Mesendoderm (in vitro differentiated cells): ENCODE results near the gene DAGLA.

Experiments
- DNase-seq: peaks from one replicate; pipeline ENCODE4 v3.0.0; 2013
- H2AK5ac ChIP-seq: 2 replicates; pipeline ENCODE4 v1.6.1; 2013; ENCODE audit warnings: low read length, inconsistent platforms
- H2BK120ac ChIP-seq: 2 replicates; pipeline ENCODE4 v1.6.1; 2013; ENCODE audit warnings: low read depth, mild to moderate bottlenecking, low read length, moderate library complexity, mixed read lengths
- H2BK15ac ChIP-seq: replicated peaks from 2 replicates; pipeline ENCODE4 v1.6.1; 2013; ENCODE audit warnings: low read depth, mild to moderate bottlenecking, moderate library complexity
- H2BK5ac ChIP-seq: 2 replicates; pipeline ENCODE4 v1.6.1; 2013; ENCODE audit warnings: low read length, inconsistent platforms
- H3K18ac ChIP-seq: 2 replicates; pipeline ENCODE4 v1.6.1; 2013; ENCODE audit warnings: mild to moderate bottlenecking, low read length, mixed read lengths
- H3K23ac ChIP-seq: one replicate; pipeline ENCODE4 v1.6.1; 2013; ENCODE audit warnings: low read length
- H3K27ac ChIP-seq: 2 replicates; pipeline ENCODE4 v1.5.1; 2013; ENCODE audit warnings: low read depth, mild to moderate bottlenecking, inconsistent platforms, low read length, moderate library complexity
- H3K27me3 ChIP-seq: 2 replicates; pipeline ENCODE4 v1.6.1; 2013; ENCODE audit warnings: low read length, control low read depth, mild to moderate bottlenecking, inconsistent platforms; ENCODE audit not compliant: insufficient read depth, poor library complexity
- H3K36me3 ChIP-seq: 2 replicates; pipeline ENCODE4 v1.6.1; 2013; ENCODE audit warnings: low read length, inconsistent platforms; ENCODE audit not compliant: control insufficient read depth, insufficient read depth
- H3K4ac ChIP-seq: one replicate; pipeline ENCODE4 v1.6.1; 2013; ENCODE audit warnings: low read depth, mild to moderate bottlenecking, low read length, moderate library complexity
- H3K4me1 ChIP-seq: 2 replicates; pipeline ENCODE4 v1.6.1; 2013; ENCODE audit warnings: low read depth, low read length, inconsistent platforms; ENCODE audit not compliant: control insufficient read depth
- H3K4me2 ChIP-seq: 2 replicates; pipeline ENCODE4 v1.6.1; 2013; ENCODE audit warnings: low read length
- H3K4me3 ChIP-seq: 2 replicates; pipeline ENCODE4 v1.5.1; 2013; ENCODE audit warnings: mild to moderate bottlenecking, low read length
- H3K56ac ChIP-seq: one replicate; pipeline ENCODE4 v1.6.1; 2013; ENCODE audit warnings: low read length
- H3K79me1 ChIP-seq: 2 replicates; pipeline ENCODE4 v1.6.1; 2013; ENCODE audit warnings: low read length, inconsistent platforms
- H3K79me2 ChIP-seq: 2 replicates; pipeline ENCODE4 v1.6.1; 2013; ENCODE audit warnings: mild to moderate bottlenecking, low read length; ENCODE audit not compliant: control insufficient read depth, insufficient read depth
- H3K9ac ChIP-seq: 2 replicates; pipeline ENCODE4 v1.6.1; 2013; ENCODE audit warnings: low read length, inconsistent platforms
- H4K5ac ChIP-seq: one replicate; pipeline ENCODE4 v1.6.1; 2013; ENCODE audit warnings: low read length
- H4K8ac ChIP-seq: one replicate; pipeline ENCODE4 v1.6.1; 2013; ENCODE audit warnings: low read depth, mild to moderate bottlenecking, control low read depth, low read length, moderate library complexity
- WGBS: extraction: QIAGEN DNeasy Blood & Tissue Kit; methylation state at CpG from one replicate; pipeline ENCODE4 v1.1.7; 2013; ENCODE audit warnings: low lambda C conversion rate, missing lambda C conversion rate; ENCODE audit not compliant: insufficient coverage; ENCODE audit errors: extremely low coverage; 5-methylcytosine and 5-hydroxymethylcytosine counted together

Gene DAGLA

DNA sequence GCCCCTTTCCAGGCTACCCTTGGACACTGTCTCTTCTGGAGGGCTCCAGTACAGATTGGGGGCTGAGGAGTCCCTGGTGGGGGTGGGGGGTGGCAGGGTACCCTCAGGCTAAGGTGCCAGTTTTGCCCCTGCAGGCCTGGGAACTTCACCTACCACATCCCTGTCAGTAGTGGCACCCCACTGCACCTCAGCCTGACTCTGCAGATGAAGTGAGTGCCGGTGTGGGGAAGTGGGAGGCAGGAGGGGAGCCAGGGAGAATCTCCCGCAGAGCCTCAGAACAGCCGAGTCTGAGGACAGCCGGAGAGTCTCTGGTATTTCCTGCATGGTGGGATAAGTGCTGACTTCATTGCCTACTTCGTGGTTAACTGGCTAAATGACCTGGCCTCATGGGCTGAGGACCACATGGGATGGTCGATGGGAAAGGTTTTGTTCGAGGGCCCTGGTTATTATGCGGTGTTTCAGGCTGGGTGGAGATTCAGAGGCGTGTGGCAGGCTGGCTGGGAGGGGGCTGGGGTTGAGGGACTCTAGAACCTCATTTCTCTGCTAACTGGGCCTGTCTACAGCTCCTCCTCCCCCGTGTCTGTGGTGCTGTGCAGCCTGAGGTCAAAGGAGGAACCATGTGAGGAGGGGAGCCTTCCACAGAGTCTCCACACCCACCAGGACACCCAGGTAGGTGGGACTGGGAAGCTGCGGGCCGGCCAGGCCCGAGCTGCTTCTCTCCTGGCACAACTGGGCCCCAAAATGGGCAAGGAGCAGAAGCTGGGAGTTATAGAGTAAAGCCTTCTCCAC is 103.7 kb downstream of the DAGLA start:
- Histone ChIP-seq H3K27me3 (no peaks in the 10 kb centered on the region), H4K5ac (no peak overlapping the region), H3K18ac (no peak overlapping the region), H2BK120ac (no peak overlapping the region), H3K23ac (no peak overlapping the region), H3K27ac (no peak overlapping the region), H2BK15ac (no peak overlapping the region), H3K79me2 (no peaks in the 10 kb centered on the region), H3K4me3 (no peak overlapping the region), H3K4me2 (no peak overlapping the region), H3K36me3 (peaks cover 8% of the 10 kb centered on the region), H2BK5ac (no peak overlapping the region), H3K56ac (no peak overlapping the region), H3K9ac (no peak overlapping the region), H3K4ac (no peak overlapping the region), H3K4me1 (no peaks in the 10 kb centered on the region), H4K8ac (no peak overlapping the region), H2AK5ac (no peak overlapping the region), H3K79me1 (no peaks in the 10 kb centered on the region)
- no CpG with 5 or more reads among the region's 13 CpGs for WGBS
- peak; percentile 54 for DNase-seq

DNA sequence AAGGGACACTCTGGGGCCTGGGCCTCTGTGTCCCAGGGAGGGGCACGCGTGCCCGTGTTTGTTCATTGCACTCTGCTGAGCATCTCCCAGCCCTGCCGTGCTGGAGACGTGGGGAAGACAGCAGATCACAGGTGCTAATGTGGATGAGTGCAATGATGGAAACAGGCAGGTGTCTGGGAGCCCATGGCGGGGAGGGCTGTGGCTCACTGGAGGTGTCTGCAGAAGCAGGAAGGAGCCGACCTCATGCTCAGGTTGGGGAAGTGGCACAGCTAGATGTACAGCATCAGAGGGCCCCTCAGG is 104.3 kb downstream of the DAGLA start:
- H3K36me3 ChIP-seq = peaks cover 8% of the 10 kb centered on the region
- H3K56ac ChIP-seq = no peak overlapping the region
- WGBS = no CpG with 5 or more reads among the region's 7 CpGs
- H3K18ac ChIP-seq = no peak overlapping the region
- no peak overlapping the region for H4K8ac ChIP-seq
- no peak overlapping the region for H4K5ac ChIP-seq
- H3K4ac ChIP-seq = no peak overlapping the region
- H2BK120ac ChIP-seq = no peak overlapping the region
- H3K79me2 ChIP-seq = no peaks in the 10 kb centered on the region
- H3K4me2 ChIP-seq = no peak overlapping the region
- no peak overlapping the region for H2BK5ac ChIP-seq
- no peak overlapping the region for H3K4me3 ChIP-seq
- no peak overlapping the region for H2BK15ac ChIP-seq
- H2AK5ac ChIP-seq = no peak overlapping the region
- no peak overlapping the region for H3K27ac ChIP-seq
- no peaks in the 10 kb centered on the region for H3K27me3 ChIP-seq
- no peak for DNase-seq
- H3K4me1 ChIP-seq = no peaks in the 10 kb centered on the region
- no peak overlapping the region for H3K9ac ChIP-seq
- no peaks in the 10 kb centered on the region for H3K79me1 ChIP-seq
- H3K23ac ChIP-seq = no peak overlapping the region

- Histone ChIP-seq H2BK15ac (no peak overlapping the region), H3K4me1 (no peaks in the 10 kb centered on the region), H2BK5ac (no peak overlapping the region), H3K9ac (no peak overlapping the region), H3K4me2 (no peak overlapping the region), H3K4me3 (no peak overlapping the region), H2AK5ac (no peak overlapping the region), H3K79me1 (peaks cover 8% of the 10 kb centered on the region), H3K4ac (no peak overlapping the region), H3K56ac (no peak overlapping the region), H4K5ac (no peak overlapping the region), H4K8ac (no peak overlapping the region), H3K23ac (no peak overlapping the region), H3K36me3 (peaks cover 8% of the 10 kb centered on the region), H3K27ac (no peak overlapping the region), H3K27me3 (no peaks in the 10 kb centered on the region), H3K79me2 (no peaks in the 10 kb centered on the region), H2BK120ac (no peak overlapping the region), H3K18ac (no peak overlapping the region)
- DNase-seq = no peak
- WGBS = no CpG with 5 or more reads among the region's 11 CpGs
Measured at GRCh38 chr11:61785837-61786402, 105.7 kb downstream of the DAGLA start.

DNA sequence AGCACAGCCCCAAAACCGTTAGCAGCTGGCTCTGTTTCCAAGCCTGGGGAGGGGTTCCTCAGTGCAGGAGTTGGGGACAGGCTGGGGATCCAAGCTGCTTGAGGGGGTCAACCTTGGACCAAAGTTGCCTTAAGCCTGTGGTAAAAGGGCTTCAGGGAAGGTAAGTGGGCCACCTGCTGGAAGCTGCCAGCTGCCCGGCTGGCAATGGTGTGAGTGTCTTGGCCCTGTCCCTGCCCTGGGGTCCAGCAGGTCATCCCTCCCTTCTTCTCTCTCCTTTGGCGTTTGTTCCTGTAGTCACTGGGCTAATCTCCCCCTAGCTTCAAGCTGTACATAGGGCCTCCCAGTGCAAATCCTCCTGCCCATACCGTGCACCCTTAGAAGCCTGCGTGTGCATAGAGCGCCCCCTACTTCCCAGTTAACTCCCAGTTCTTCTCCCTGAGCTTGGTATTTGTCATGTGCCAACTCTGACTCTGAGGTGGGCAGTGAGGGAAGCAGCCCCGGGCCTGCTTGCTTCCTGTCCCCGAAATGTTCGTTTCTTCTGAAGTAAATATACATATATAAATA is 107.8 kb downstream of the DAGLA start:
- Histone ChIP-seq H2BK120ac (no peak overlapping the region), H3K4me3 (no peak overlapping the region), H3K79me1 (peaks cover 8% of the 10 kb centered on the region), H3K4me2 (no peak overlapping the region), H3K4me1 (no peaks in the 10 kb centered on the region), H2BK5ac (no peak overlapping the region), H4K5ac (no peak overlapping the region), H3K18ac (no peak overlapping the region), H3K79me2 (peaks cover 14% of the 10 kb centered on the region), H3K27me3 (no peaks in the 10 kb centered on the region), H3K9ac (no peak overlapping the region), H3K56ac (no peak overlapping the region), H4K8ac (no peak overlapping the region), H3K23ac (no peak overlapping the region), H3K4ac (no peak overlapping the region), H2AK5ac (no peak overlapping the region), H3K36me3 (peaks cover 8% of the 10 kb centered on the region), H3K27ac (no peak overlapping the region), H2BK15ac (no peak overlapping the region)
- peak; percentile 87 for DNase-seq
- no CpG with 5 or more reads among the region's 9 CpGs for WGBS

DNA sequence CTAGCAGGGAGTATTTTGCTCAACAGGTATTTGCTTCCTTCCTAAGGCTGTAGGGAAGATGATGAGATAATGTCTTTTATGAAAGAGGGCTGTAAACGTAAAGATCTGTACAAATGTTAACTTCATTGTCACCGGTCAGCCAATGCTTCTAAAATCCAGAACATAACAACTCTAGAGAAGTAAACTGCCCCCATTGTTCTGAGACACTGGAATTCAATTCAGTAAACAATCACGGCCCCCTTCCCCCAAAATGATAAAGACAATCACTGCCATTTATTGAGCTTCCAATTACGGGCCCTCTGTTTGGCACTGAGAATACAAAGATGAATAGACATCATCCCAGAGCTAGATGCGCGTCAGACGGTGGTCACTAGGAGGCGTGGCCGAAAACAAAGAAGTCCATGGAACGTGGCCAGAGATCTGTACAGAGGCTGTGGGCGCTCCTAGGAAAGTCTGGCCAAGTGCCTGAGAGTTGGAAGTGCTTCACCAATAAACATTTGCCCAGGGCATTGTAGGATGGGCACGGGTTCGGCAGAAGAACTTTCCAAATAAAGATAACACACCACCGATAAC is 111.6 kb downstream of the DAGLA start:
- Histone ChIP-seq H3K79me1 (peaks cover 17% of the 10 kb centered on the region), H3K4me3 (peak overlapping the region; percentile 93), H3K23ac (no peak overlapping the region), H3K27me3 (no peaks in the 10 kb centered on the region), H3K4me2 (peak overlapping the region; percentile 47), H3K4ac (peak overlapping the region; percentile 94), H3K4me1 (no peaks in the 10 kb centered on the region), H2BK5ac (no peak overlapping the region), H4K5ac (no peak overlapping the region), H3K9ac (peak overlapping the region; percentile 96), H4K8ac (no peak overlapping the region), H3K56ac (peak overlapping the region; percentile 100), H3K79me2 (peaks cover 44% of the 10 kb centered on the region), H3K36me3 (peaks cover 6% of the 10 kb centered on the region), H2BK120ac (no peak overlapping the region), H2AK5ac (no peak overlapping the region), H3K18ac (peak overlapping the region; percentile 44), H3K27ac (peak overlapping the region; percentile 87), H2BK15ac (no peak overlapping the region)
- DNase-seq = peak; percentile 79
- WGBS = no CpG with 5 or more reads among the region's 14 CpGs
